Glomerular endothelial cell (primary cell): ENCODE measurements around the gene NMNAT2. TPM values are rescaled to one million over a fixed set of nuclear protein-coding genes. Genes with fewer than 3 reads are reported as not detected.
"Not testable (repeated sequence)": the region's sequence is repeated elsewhere in the genome, so short reads cannot be mapped to it uniquely, and the experiment has no call there.

Source experiments
- DNase-seq: peaks from one replicate; pipeline ENCODE4 v3.0.0-alpha.2; 2011; ENCODE audit warnings: low read depth, low spot score; ENCODE audit errors: extremely low read depth
- total RNA-seq: library from RNA; depleted of rRNA; stranded (reverse); fragments of >200 nt; gene quantifications from 2 replicates; pipeline ENCODE4 v1.2.3, GENCODE V29; 2015

Gene NMNAT2
- total RNA-seq, 1 donor from 2014 or later = 0.23 TPM

GRCh38 chr1:183243161-183244050, 174.8 kb downstream of the NMNAT2 start:
- no peak for DNase-seq

GRCh38 chr1:183242556-183242955, 175.6 kb downstream of the NMNAT2 start:
- DNase-seq = no peak

GRCh38 chr1:183241471-183241870, 176.7 kb downstream of the NMNAT2 start:
- no peak for DNase-seq

- DNase-seq = not testable (repeated sequence)
Observed at GRCh38 chr1:183240853-183241252, 177.3 kb downstream of the NMNAT2 start.

- no peak for DNase-seq
Observed at GRCh38 chr1:183240526-183240825, 177.7 kb downstream of the NMNAT2 start.

GRCh38 chr1:183239793-183240525, 178.2 kb downstream of the NMNAT2 start:
- no peak for DNase-seq

GRCh38 chr1:183239220-183239742, 178.9 kb downstream of the NMNAT2 start:
- DNase-seq = no peak

- DNase-seq = no peak
Observed at GRCh38 chr1:183238071-183238470, 180.1 kb downstream of the NMNAT2 start.

- no peak for DNase-seq
Observed at GRCh38 chr1:183237046-183237445, 181.1 kb downstream of the NMNAT2 start.

- no peak for DNase-seq
Observed at GRCh38 chr1:183236158-183236725, 181.9 kb downstream of the NMNAT2 start.

- no peak for DNase-seq
Observed at GRCh38 chr1:183235503-183235902, 182.7 kb downstream of the NMNAT2 start.

GRCh38 chr1:183234660-183235476, 183.3 kb downstream of the NMNAT2 start:
- DNase-seq = peak; percentile 75

- DNase-seq = no peak
Observed at GRCh38 chr1:183233113-183233512, 185.1 kb downstream of the NMNAT2 start.

GRCh38 chr1:183231545-183231944, 186.6 kb downstream of the NMNAT2 start:
- DNase-seq = no peak

GRCh38 chr1:183230413-183230812, 187.8 kb downstream of the NMNAT2 start:
- DNase-seq = no peak

- no peak for DNase-seq
Observed at GRCh38 chr1:183228347-183229220, 189.6 kb downstream of the NMNAT2 start.

GRCh38 chr1:183227422-183228346, 190.5 kb downstream of the NMNAT2 start:
- DNase-seq = no peak

- DNase-seq = no peak
Observed at GRCh38 chr1:183226963-183227362, 191.2 kb downstream of the NMNAT2 start.

- no peak for DNase-seq
Observed at GRCh38 chr1:183226361-183226760, 191.8 kb downstream of the NMNAT2 start.
